ENCODE results near the gene CST9. TPM values are rescaled to one million over a fixed set of nuclear protein-coding genes. Genes with fewer than 3 reads are reported as not detected.

Gene CST9
- total and polyA plus RNA-seq, 2 of the 8 experiments (the other 6 are each of a cell fraction or from before 2014, with no cell fraction given), result 0.05 to 0.19 TPM

DNA sequence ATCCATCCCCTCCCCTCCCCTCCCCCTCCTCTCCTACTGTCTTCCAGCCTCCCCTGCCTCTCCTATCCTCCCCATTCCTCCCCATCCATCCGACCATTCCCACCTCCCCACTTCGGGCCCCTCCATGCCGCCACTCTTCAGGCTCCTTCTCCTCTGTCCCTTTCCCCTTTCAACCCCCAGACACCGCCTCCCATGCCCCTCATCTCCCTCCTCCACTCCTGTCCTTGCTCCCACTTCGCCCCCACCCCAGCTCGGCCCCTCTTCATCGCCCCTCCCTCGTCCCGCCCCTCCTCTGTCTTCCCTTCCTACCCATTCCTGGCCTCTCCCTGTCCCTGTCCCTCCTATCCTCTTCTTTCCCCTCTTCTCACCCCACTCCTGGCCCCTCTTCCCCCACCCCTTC is 32.6 kb upstream of the CST9 start:
- POLR2A ChIA-PET (ENCODE audit: partially characterized antibody), result interaction anchor here (0.6 to 1.5 kb wide), 2 partner anchors 9 to 174 kb away, joined by 3 to 4 read pairs; no protein-coding TSS in a partner anchor
- WGBS, 2 experiments (ENCODE audit: extremely low coverage in 1 of 2, insufficient coverage in 1 of 2, insufficient read length in 1 of 2, insufficient replicate concordance in 2 of 2, low coverage in 1 of 2, low lambda C conversion rate in 2 of 2, missing lambda C conversion rate in 1 of 2), result no CpG with 5 or more reads among the region's 9 CpGs
- peaks cover 9% of the 10 kb centered on the region for H3K23me2 ChIP-seq (ENCODE audit: low read depth, low read length)

More for the DNA sequence above, 32.6 kb upstream of the CST9 start:
- no peak overlapping the region for H2AFZ ChIP-seq (ENCODE audit: low read length)
- no peak overlapping the region for H3K56ac ChIP-seq (replicated peaks; ENCODE audit: insufficient read length, low read depth, low read length)
- no peak overlapping the region for H3K23ac ChIP-seq (ENCODE audit: insufficient read length)
- H3K4me1 ChIP-seq (replicated peaks in 1 of 4; ENCODE audit: control insufficient read depth in 3 of 4, insufficient read depth in 4 of 4, low read length in 3 of 4), result peaks cover 0 to 12% (median 4%) of the 10 kb centered on the region in 4 experiments; a peak in 6 of 7 replicates
- H3K4me3 ChIP-seq (ENCODE audit: extremely low read depth in 1 of 4, insufficient read depth in 2 of 4, low read depth in 3 of 4, low read length in 4 of 4), result no peak overlapping the region
- H3K27ac ChIP-seq (ENCODE audit: low read depth, low read length), result no peak overlapping the region
- H3K79me1 ChIP-seq (ENCODE audit: low read depth, low read length), result no peaks in the 10 kb centered on the region
- FAIRE-seq, result no peak
- no peak overlapping the region for H3K4ac ChIP-seq (replicated peaks; ENCODE audit: insufficient read length, low read depth, low read length)
- peaks cover 0 to 8% of the 10 kb centered on the region in 2 experiments for H4K20me1 ChIP-seq (replicated peaks in 1 of 2; ENCODE audit: control insufficient read depth in 1 of 2, insufficient read depth in 2 of 2, low read length in 2 of 2)
- CTCF ChIA-PET (ENCODE audit: partially characterized antibody), result interaction anchor here (1.2 kb wide), 1 partner anchor 196 kb away, joined by 3 read pairs; no protein-coding TSS in a partner anchor
- no peak overlapping the region for H2BK20ac ChIP-seq (ENCODE audit: low read length)
- no peak overlapping the region for H2AK5ac ChIP-seq (ENCODE audit: low read depth, low read length)
- H3K4me2 ChIP-seq (ENCODE audit: insufficient read depth in 1 of 2, low read depth in 2 of 2, low read length in 2 of 2), result peak overlapping the region in 1 of 2 experiments; percentile 37; a peak in 2 of 4 replicates
- H2BK15ac ChIP-seq (ENCODE audit: low read length), result no peak overlapping the region
- no peak overlapping the region for H4K5ac ChIP-seq (ENCODE audit: insufficient read length, low read depth, low read length)
- no peak overlapping the region for H4K8ac ChIP-seq (ENCODE audit: extremely low read depth, insufficient read depth, low read length)
- H3K14ac ChIP-seq (ENCODE audit: insufficient read length), result no peak overlapping the region
- no peak overlapping the region; the same call in 1 of the 2 replicates for H3K18ac ChIP-seq (ENCODE audit: extremely low read depth, low read length)
- H4K91ac ChIP-seq (replicated peaks; ENCODE audit: insufficient read length, low read length), result no peak overlapping the region
- 0 out of 2 replicates have a peak overlapping the region, but pooled peaks have one; percentile 39 for H2BK12ac ChIP-seq (ENCODE audit: low read depth, low read length)
- no peak for TF ChIP-seq POU5F1 (IDR thresholded peaks at IDR 0.05; ENCODE audit: low read depth, low read length)
- no peak for TF ChIP-seq MAFK (IDR thresholded peaks at IDR 0.05; ENCODE audit: low read depth, low read length)
- no peak for TF ChIP-seq CEBPB (IDR thresholded peaks at IDR 0.05; ENCODE audit: low read depth, low read length)
- TF ChIP-seq RBBP5 (IDR thresholded peaks at IDR 0.05; ENCODE audit: borderline replicate concordance, low read depth, low read length), result no peak
- TF ChIP-seq KDM1A (IDR thresholded peaks at IDR 0.05; ENCODE audit: borderline replicate concordance, low read length), result no peak
- no peak for TF ChIP-seq CBX8 (IDR thresholded peaks at IDR 0.05; ENCODE audit: borderline replicate concordance, low read depth, low read length)
- no peak for TF ChIP-seq NANOG (IDR thresholded peaks at IDR 0.05; ENCODE audit: insufficient read depth, low read depth, low read length, poor library complexity, severe bottlenecking)
- TF ChIP-seq RAD21 (IDR thresholded peaks at IDR 0.05 in 1 of 2, conservative IDR thresholded peaks at IDR 0.05 in 1 of 2; ENCODE audit: low read depth in 2 of 2, low read length in 2 of 2), result no peak
- no peak overlapping the region; the same call in 1 of the 2 replicates for H2BK5ac ChIP-seq (ENCODE audit: low read depth, low read length)
- no peak overlapping the region for H2BK120ac ChIP-seq (replicated peaks; ENCODE audit: low read depth, low read length)
- no peaks in the 10 kb centered on the region for H3K79me2 ChIP-seq (ENCODE audit: control insufficient read depth in 1 of 2, insufficient read depth in 2 of 2, low read length in 2 of 2)
- no peak for DNase-seq (ENCODE audit: low read depth in 1 of 2, low spot score in 2 of 2)
- H3K9me3 ChIP-seq (ENCODE audit: insufficient read depth in 2 of 2, low read depth in 1 of 2, low read length in 1 of 2), result no peaks in the 10 kb centered on the region
- no peak overlapping the region for H3K9ac ChIP-seq (replicated peaks in 1 of 4; ENCODE audit: extremely low read depth in 1 of 4, low read depth in 3 of 4, low read length in 3 of 4)
- no peaks in the 10 kb centered on the region; a peak in 1 of 8 replicates for H3K36me3 ChIP-seq (ENCODE audit: control insufficient read depth in 2 of 4, insufficient read depth in 4 of 4, low read length in 3 of 4)
- H3K27me3 ChIP-seq (replicated peaks in 1 of 4; ENCODE audit: control insufficient read depth in 3 of 4, extremely low read depth in 1 of 4, insufficient read depth in 3 of 4, low read length in 3 of 4), result peaks cover 0 to 5% (median 2%) of the 10 kb centered on the region in 4 experiments; a peak in 3 of 7 replicates
